H1 (cell line): ENCODE measurements around the gene MARK3. TPM values are rescaled to one million over a fixed set of nuclear protein-coding genes. Genes with fewer than 3 reads are reported as not detected.

Source experiments
- CTCF ChIA-PET: fragments of 300-600 bp; sonication (Branson Sonifier 250); formaldehyde crosslinking; loops from one replicate; lab custom pipeline; 2021; ENCODE audit not compliant: partially characterized antibody; lab: Charles Lee
- POLR2A ChIA-PET: fragments of 300-600 bp; sonication (Branson Sonifier 250); formaldehyde crosslinking; loops from one replicate; lab custom pipeline; 2021; ENCODE audit warnings: inconsistent platforms; ENCODE audit not compliant: partially characterized antibody; lab: Charles Lee
- DNase-seq, 2 experiments: peaks; one replicate each; pipeline versions ENCODE4 v3.0.0 to v3.0.0-alpha.2; 2010 to 2022; ENCODE audit warnings: low spot score in 2 of 2, low read depth in 1 of 2, mixed read lengths in 1 of 2
- FAIRE-seq: peaks from 2 replicates; lab custom pipeline; 2011; peaks lifted over from hg19 to GRCh38; lab: Jason Lieb, UNC
- H2AFZ ChIP-seq: 2 replicates; pipeline ENCODE4 v1.8.1; 2012; ENCODE audit warnings: low read length, inconsistent platforms
- H2AK5ac ChIP-seq: 2 replicates; pipeline ENCODE4 v1.6.1; 2013; ENCODE audit warnings: low read depth, low read length
- H2BK120ac ChIP-seq: replicated peaks from 2 replicates; pipeline ENCODE3; 2013; ENCODE audit warnings: low read depth, low read length, inconsistent platforms
- H2BK12ac ChIP-seq: 2 replicates; pipeline ENCODE4 v1.6.1; 2013; ENCODE audit warnings: low read depth, low read length
- H2BK15ac ChIP-seq: 2 replicates; pipeline ENCODE4 v1.6.1; 2013; ENCODE audit warnings: low read length
- H2BK20ac ChIP-seq: 2 replicates; pipeline ENCODE4 v1.6.1; 2013; ENCODE audit warnings: low read length
- H2BK5ac ChIP-seq: 2 replicates; pipeline ENCODE4 v1.6.1; 2013; ENCODE audit warnings: low read depth, low read length
- H3K14ac ChIP-seq: 2 replicates; pipeline ENCODE4 v1.6.1; 2013; ENCODE audit warnings: inconsistent platforms; ENCODE audit not compliant: insufficient read length
- H3K18ac ChIP-seq: 2 replicates; pipeline ENCODE4 v1.6.1; 2013; ENCODE audit warnings: low read length; ENCODE audit errors: extremely low read depth
- H3K23ac ChIP-seq: 2 replicates; pipeline ENCODE4 v1.6.1; 2013; ENCODE audit warnings: inconsistent platforms; ENCODE audit not compliant: insufficient read length
- H3K23me2 ChIP-seq: 2 replicates; pipeline ENCODE4 v1.6.1; 2013; ENCODE audit warnings: low read depth, low read length
- H3K27ac ChIP-seq: 2 replicates; pipeline ENCODE4 v1.6.1; 2011; ENCODE audit warnings: low read depth, low read length, inconsistent platforms
- H3K27me3 ChIP-seq, 4 experiments: replicated peaks in 1 of 4; 1 replicate in 1 of 4; 2 replicates in 3 of 4; pipeline versions ENCODE4 v1.6.1 to v1.8.1; 2011 to 2013; ENCODE audit warnings: low read length in 3 of 4, mild to moderate bottlenecking in 3 of 4, inconsistent platforms in 2 of 4, mixed read lengths in 2 of 4, moderate library complexity in 1 of 4; ENCODE audit not compliant: control insufficient read depth in 3 of 4, insufficient read depth in 3 of 4; ENCODE audit errors: extremely low read depth in 1 of 4
- H3K36me3 ChIP-seq, 4 experiments: 2 replicates each; pipeline versions ENCODE4 v1.6.1 to v1.8.1; 2011 to 2013; ENCODE audit warnings: mild to moderate bottlenecking in 4 of 4, low read length in 3 of 4, moderate library complexity in 2 of 4, control low read depth in 1 of 4, inconsistent platforms in 1 of 4; ENCODE audit not compliant: insufficient read depth in 4 of 4, control insufficient read depth in 2 of 4
- H3K4ac ChIP-seq: replicated peaks from 2 replicates; pipeline ENCODE3; 2013; ENCODE audit warnings: low read length, low read depth, mixed read lengths, inconsistent platforms; ENCODE audit not compliant: insufficient read length
- H3K4me1 ChIP-seq, 4 experiments: replicated peaks in 1 of 4; 1 replicate in 1 of 4; 2 replicates in 3 of 4; pipeline versions ENCODE4 v1.6.1 to v1.8.1; 2011 to 2013; ENCODE audit warnings: low read length in 3 of 4, inconsistent platforms in 2 of 4, mixed read lengths in 1 of 4; ENCODE audit not compliant: insufficient read depth in 4 of 4, control insufficient read depth in 3 of 4
- H3K4me2 ChIP-seq, 2 experiments: 2 replicates each; pipeline versions ENCODE4 v1.6.1 to v1.8.1; 2011 to 2013; ENCODE audit warnings: low read depth in 2 of 2, low read length in 2 of 2, control low read depth in 1 of 2, inconsistent platforms in 1 of 2, mild to moderate bottlenecking in 1 of 2; ENCODE audit not compliant: insufficient read depth in 1 of 2
- H3K4me3 ChIP-seq, 4 experiments: fragments of 200-600, 300-600 bp in 1 of 4; sonication (generic), shearing (Covaris generic), sonication (Bioruptor Twin) in 1 of 4; 2 replicates each; pipeline versions ENCODE4 v1.5.1 to v1.8.1; 2011 to 2016; ENCODE audit warnings: low read length in 4 of 4, low read depth in 3 of 4, control low read depth in 2 of 4, inconsistent platforms in 2 of 4, mild to moderate bottlenecking in 2 of 4, mixed read lengths in 1 of 4, moderate library complexity in 1 of 4; ENCODE audit not compliant: insufficient read depth in 2 of 4; ENCODE audit errors: extremely low read depth in 1 of 4
- H3K56ac ChIP-seq: replicated peaks from 2 replicates; pipeline ENCODE3; 2013; ENCODE audit warnings: low read depth, mild to moderate bottlenecking, mixed read lengths, low read length, inconsistent platforms; ENCODE audit not compliant: insufficient read length
- H3K79me1 ChIP-seq: 2 replicates; pipeline ENCODE4 v1.6.1; 2013; ENCODE audit warnings: low read depth, low read length, control low read depth
- H3K79me2 ChIP-seq, 2 experiments: 2 replicates each; pipeline versions ENCODE4 v1.6.1 to v1.8.1; 2012 to 2013; ENCODE audit warnings: low read length in 2 of 2, mild to moderate bottlenecking in 2 of 2, inconsistent platforms in 1 of 2; ENCODE audit not compliant: insufficient read depth in 2 of 2, control insufficient read depth in 1 of 2
- H3K9ac ChIP-seq, 4 experiments: replicated peaks in 1 of 4; 1 replicate in 1 of 4; 2 replicates in 3 of 4; pipeline versions ENCODE4 v1.6.1 to v1.8.1; 2011 to 2013; ENCODE audit warnings: low read depth in 3 of 4, low read length in 3 of 4, control low read depth in 2 of 4, mild to moderate bottlenecking in 2 of 4, moderate library complexity in 2 of 4, inconsistent platforms in 1 of 4; ENCODE audit errors: extremely low read depth in 1 of 4
- H3K9me3 ChIP-seq, 2 experiments: 2 replicates each; pipeline versions ENCODE4 v1.6.1 to v1.8.1; 2012 to 2013; ENCODE audit warnings: mild to moderate bottlenecking in 2 of 2, moderate library complexity in 2 of 2, control low read depth in 1 of 2, inconsistent platforms in 1 of 2, low read depth in 1 of 2, low read length in 1 of 2, mixed read lengths in 1 of 2; ENCODE audit not compliant: insufficient read depth in 2 of 2
- H4K20me1 ChIP-seq, 2 experiments: replicated peaks in 1 of 2; 2 replicates each; pipeline versions ENCODE3 to v1.8.1; 2011 to 2013; ENCODE audit warnings: inconsistent platforms in 2 of 2, low read length in 2 of 2, mild to moderate bottlenecking in 1 of 2; ENCODE audit not compliant: insufficient read depth in 2 of 2, control insufficient read depth in 1 of 2
- H4K5ac ChIP-seq: 2 replicates; pipeline ENCODE4 v1.6.1; 2013; ENCODE audit warnings: low read length, low read depth, mixed read lengths, inconsistent platforms; ENCODE audit not compliant: insufficient read length
- H4K8ac ChIP-seq: 2 replicates; pipeline ENCODE4 v1.8.0; 2013; ENCODE audit warnings: mild to moderate bottlenecking, moderate library complexity, low read length, inconsistent platforms; ENCODE audit not compliant: insufficient read depth; ENCODE audit errors: extremely low read depth
- H4K91ac ChIP-seq: replicated peaks from 2 replicates; pipeline ENCODE3; 2013; ENCODE audit warnings: low read length, mixed read lengths, inconsistent platforms; ENCODE audit not compliant: insufficient read length
- TBP ChIP-seq: IDR thresholded peaks from 2 replicates; pipeline ENCODE4 v1.6.1; 2011; ENCODE audit warnings: low read depth, low read length, improper control_type of control experiment
- WGBS, 2 experiments: shearing (Covaris generic) in 1 of 2; methylation state at CpG; one replicate each; pipeline versions ENCODE4 v1.1.6 to v1.1.7; 2013 to 2015; ENCODE audit warnings: low lambda C conversion rate in 2 of 2, mixed read lengths in 2 of 2, inconsistent platforms in 1 of 2, low coverage in 1 of 2, missing lambda C conversion rate in 1 of 2; ENCODE audit not compliant: insufficient replicate concordance in 2 of 2, insufficient coverage in 1 of 2, insufficient read length in 1 of 2; ENCODE audit errors: extremely low coverage in 1 of 2, missing lambda C conversion rate in 1 of 2; 5-methylcytosine and 5-hydroxymethylcytosine counted together
- polyA plus RNA-seq, 7 experiments: library from polyadenylated mRNA; depleted of rRNA in 3 of 7; stranded (reverse) in 5 of 7; unstranded in 2 of 7; fragments of >200 nt in 5 of 7; fragments of 200-250 nt in 2 of 7; gene quantifications; 1 replicate in 5 of 7; 2 replicates in 1 of 7; 4 replicates in 1 of 7; pipeline versions ENCODE4 v1.2.1 to v1.2.3, GENCODE V29; 2011 to 2013; ENCODE audit warnings: missing spikeins in 2 of 7, mixed read lengths in 2 of 7
- total RNA-seq: library from RNA; stranded (reverse); fragmentation: NEBNext Ultra II Directional; extraction: Animal tissue kit (Norgen Biotek cat#: 25700); gene quantifications from 2 replicates; pipeline ENCODE4 v1.2.1, GENCODE V29; 2021

Gene MARK3
- total and polyA plus RNA-seq, 2 of the 8 experiments (the other 6 are each of a cell fraction or from before 2014, with no cell fraction given), result 39.4 to 76.9 TPM

GRCh38 chr14:103456167-103456835 lies 71.1 kb downstream of the MARK3 start:
- FAIRE-seq, result no peak
- Histone ChIP-seq H2BK120ac (no peak overlapping the region), H3K9me3 (no peaks in the 10 kb centered on the region), H3K4ac (no peak overlapping the region), H3K36me3 (peaks cover 0 to 2% (median under 1%) of the 10 kb centered on the region in 4 experiments; a peak in 3 of 8 replicates), H3K27ac (no peak overlapping the region), H4K8ac (no peak overlapping the region), H3K4me2 (no peak overlapping the region), H2BK15ac (no peak overlapping the region), H3K23me2 (no peaks in the 10 kb centered on the region), H2AFZ (no peak overlapping the region), H3K4me1 (no peaks in the 10 kb centered on the region), H2BK5ac (no peak overlapping the region), H3K79me1 (no peaks in the 10 kb centered on the region), H4K91ac (no peak overlapping the region), H3K79me2 (no peaks in the 10 kb centered on the region; a peak in 1 of 4 replicates), H3K18ac (no peak overlapping the region), H3K4me3 (no peak overlapping the region), H3K9ac (0 out of 7 replicates have a peak overlapping the region, but pooled peaks of 1 of the 4 experiments have one; percentile 17), H3K14ac (no peak overlapping the region), H3K56ac (no peak overlapping the region), H2BK12ac (no peak overlapping the region), H3K27me3 (no peaks in the 10 kb centered on the region), H3K23ac (no peak overlapping the region), H2BK20ac (no peak overlapping the region), H4K5ac (no peak overlapping the region), H4K20me1 (no peaks in the 10 kb centered on the region), H2AK5ac (no peak overlapping the region)
- DNase-seq, result no peak
- TF ChIP-seq TBP, result no peak
- 86% methylated on average over 4 of the region's 4 CpGs; no CpG with 5 or more reads in 1 of the 2 experiments for WGBS, 2 experiments
- CTCF ChIA-PET, result no interaction called here
- POLR2A ChIA-PET, result interaction anchor here (1.2 kb wide), 1 partner anchor 31 kb away, joined by 3 read pairs; no protein-coding TSS in a partner anchor
